Activated CD4-positive, alpha-beta T cell treated with anti-CD3 and anti-CD28 coated beads, Interleukin-2, Interleukin-4, amounts not matched to agents 100 ng/mL and 50 ng/mL, durations not matched to agents 16 hours and 8 hours (primary cell): Measurements from ENCODE around the gene RPL5.

Source experiments
- DNase-seq: peaks from one replicate; pipeline ENCODE4 v3.0.0-alpha.2; 2020; ENCODE audit warnings: low spot score

The RPL5 gene

GRCh38 chr1:92855236-92855635 lies 23.4 kb downstream of the RPL5 start:
- no peak for DNase-seq

- DNase-seq = no peak
These were observed 26.0 kb downstream of the RPL5 start for GRCh38 chr1:92857817-92858216.

GRCh38 chr1:92858564-92859399 lies 26.9 kb downstream of the RPL5 start:
- peak; percentile 85 for DNase-seq

GRCh38 chr1:92859400-92860039 lies 27.7 kb downstream of the RPL5 start:
- DNase-seq = no peak

- no peak for DNase-seq
These were observed 30.8 kb downstream of the RPL5 start for GRCh38 chr1:92862605-92863004.

- DNase-seq = no peak
These were observed 32.3 kb downstream of the RPL5 start for GRCh38 chr1:92864131-92864530.

- DNase-seq = no peak
These were observed 38.8 kb downstream of the RPL5 start for GRCh38 chr1:92870591-92870990.

- no peak for DNase-seq
These were observed 40.9 kb downstream of the RPL5 start for GRCh38 chr1:92872719-92873118.

- DNase-seq = no peak
These were observed 43.1 kb downstream of the RPL5 start for GRCh38 chr1:92874987-92875386.

- no peak for DNase-seq
These were observed 44.5 kb downstream of the RPL5 start for GRCh38 chr1:92876351-92876750.

- DNase-seq = no peak
These were observed 45.4 kb downstream of the RPL5 start for GRCh38 chr1:92877081-92877711.

GRCh38 chr1:92877792-92878191 lies 46.0 kb downstream of the RPL5 start:
- DNase-seq = no peak

GRCh38 chr1:92879316-92879968 lies 47.6 kb downstream of the RPL5 start:
- no peak for DNase-seq

GRCh38 chr1:92881391-92881790 lies 49.6 kb downstream of the RPL5 start:
- DNase-seq = no peak

- DNase-seq = peak; percentile 41
These were observed 51.0 kb downstream of the RPL5 start for GRCh38 chr1:92882819-92883218.

GRCh38 chr1:92883297-92883696 lies 51.5 kb downstream of the RPL5 start:
- no peak for DNase-seq

GRCh38 chr1:92884195-92884594 lies 52.4 kb downstream of the RPL5 start:
- no peak for DNase-seq

- DNase-seq = no peak
These were observed 55.1 kb downstream of the RPL5 start for GRCh38 chr1:92886886-92887419.

GRCh38 chr1:92887465-92887864 lies 55.6 kb downstream of the RPL5 start:
- DNase-seq = no peak
